Upper lobe of left lung (tissue), 6 donors: Measurements from ENCODE around the gene HSPA8. TPM values are rescaled to one million over a fixed set of nuclear protein-coding genes. Genes with fewer than 3 reads are reported as not detected.

Experiments used
- ATAC-seq, 2 donors: fragments of 200-7000 bp; cut with Tn5 transposase; one replicate each; pipeline ENCODE4 v1.9.1; 2022; ENCODE audit warnings: mild to moderate bottlenecking in 2 of 2, moderate library complexity in 2 of 2; ENCODE audit not compliant: low FRiP score in 2 of 2
- DNase-seq, 2 donors: peaks; one replicate each; pipeline ENCODE4 v3.0.0-alpha.2; 2019 to 2020
- H3K27ac ChIP-seq, 4 donors: fragments of 200-600 bp; sonication (generic); one replicate each; pipeline ENCODE4 v1.5.1; 2016 to 2019
- H3K27me3 ChIP-seq, 4 donors: fragments of 200-600 bp; sonication (generic); one replicate each; pipeline ENCODE4 v1.5.1; 2017 to 2019
- H3K36me3 ChIP-seq, 4 donors: fragments of 200-600 bp; sonication (generic); one replicate each; pipeline ENCODE4 v1.5.1; 2016 to 2019
- H3K4me1 ChIP-seq, 4 donors: fragments of 200-600 bp; sonication (generic); one replicate each; pipeline ENCODE4 v1.5.1; 2018 to 2019
- H3K4me3 ChIP-seq, 4 donors: fragments of 200-600 bp; sonication (generic); one replicate each; pipeline ENCODE4 v1.5.1; 2017 to 2019; ENCODE audit warnings: mild to moderate bottlenecking in 2 of 4, moderate library complexity in 1 of 4
- H3K9me3 ChIP-seq, 4 donors: fragments of 200-600 bp; sonication (generic); one replicate each; pipeline ENCODE4 v1.5.1; 2018 to 2019
- CTCF ChIP-seq, 6 experiments: fragments of 450-650 bp in 4 of 6; fragments of 200-600 bp in 2 of 6; sonication (generic) in 2 of 6; IDR thresholded peaks; one replicate each; pipeline ENCODE4 v1.5.1; 2016 to 2019; ENCODE audit warnings: antibody characterized with exemption in 6 of 6
- EP300 ChIP-seq, 4 donors: sonication (generic); formaldehyde crosslinking; IDR thresholded peaks; one replicate each; pipeline ENCODE4 v1.5.1; 2017; ENCODE audit warnings: antibody characterized with exemption in 4 of 4, control low read depth in 2 of 4
- POLR2A ChIP-seq, 4 donors: fragments of 450-650 bp; IDR thresholded peaks; one replicate each; pipeline ENCODE4 v1.5.1; 2016 to 2017; ENCODE audit warnings: antibody characterized with exemption in 4 of 4, mild to moderate bottlenecking in 2 of 4
- POLR2AphosphoS5 ChIP-seq, 2 donors: sonication (generic); formaldehyde crosslinking; IDR thresholded peaks; one replicate each; pipeline ENCODE4 v1.5.1; 2017; ENCODE audit warnings: antibody characterized with exemption in 2 of 2
- WGBS, 2 donors: methylation state at CpG; one replicate each; pipeline ENCODE4 v1.1.5; 2017 to 2018; 5-methylcytosine and 5-hydroxymethylcytosine counted together
- total RNA-seq, 6 donors: library from RNA; depleted of rRNA in 4 of 6; stranded (reverse); fragments of >200 nt in 4 of 6; gene quantifications; one replicate each; pipeline versions ENCODE4 v1.1.0 to v1.2.1, GENCODE V29; 2016 to 2021
- donor health status: DM: no; HTN: no; CAD: no; lungs with moderate emphysema.
- donor health status: DM: no; HTN: yes; CAD: no; lungs with severe emphysema.

HSPA8 gene
- total RNA-seq, 6 donors from 2014 or later, result 261 to 942 (median 659) TPM

- H3K27ac ChIP-seq, result no peak overlapping the region
- TF ChIP-seq CTCF (IDR thresholded peaks at IDR 0.05), result no peak
- no peak for TF ChIP-seq POLR2AphosphoS5 (IDR thresholded peaks at IDR 0.05)
- no peak for ATAC-seq
- H3K4me3 ChIP-seq, result no peak overlapping the region
- H3K9me3 ChIP-seq, result no peaks in the 10 kb centered on the region
- peaks cover 38 to 68% (median 56%) of the 10 kb centered on the region in 4 donors for H3K36me3 ChIP-seq
- H3K4me1 ChIP-seq, result peaks cover 36 to 55% (median 48%) of the 10 kb centered on the region in 4 donors
- 72 to 75% methylated on average over 6 of the region's 6 CpGs for WGBS, 2 donors
- no peak for DNase-seq
- no peaks in the 10 kb centered on the region for H3K27me3 ChIP-seq
Observed at GRCh38 chr11:123055191-123055901, 6.6 kb downstream of the HSPA8 start.

- H3K36me3 ChIP-seq, result peaks cover 30 to 60% (median 48%) of the 10 kb centered on the region in 4 donors
- H3K9me3 ChIP-seq, result no peaks in the 10 kb centered on the region
- TF ChIP-seq POLR2A (IDR thresholded peaks at IDR 0.05), result no peak
- no peak for TF ChIP-seq POLR2AphosphoS5 (IDR thresholded peaks at IDR 0.05)
- TF ChIP-seq CTCF (IDR thresholded peaks at IDR 0.05), result peak; percentile 58 to 78 (median 64)
- WGBS, 2 donors, result 29 to 35% methylated on average over 9 to 11 of the region's 11 CpGs
- no peak overlapping the region for H3K4me3 ChIP-seq
- no peak overlapping the region for H3K27ac ChIP-seq
- ATAC-seq (peak in 1 of 2 donors; percentile 90), DNase-seq (no peak)
- no peaks in the 10 kb centered on the region for H3K27me3 ChIP-seq
- peaks cover 27 to 47% (median 39%) of the 10 kb centered on the region in 4 donors for H3K4me1 ChIP-seq
Observed at GRCh38 chr11:123054301-123055065, 7.5 kb downstream of the HSPA8 start.

GRCh38 chr11:123052901-123053721 lies 8.8 kb downstream of the HSPA8 start:
- 86 to 91% methylated on average over 5 of the region's 5 CpGs for WGBS, 2 donors
- Histone ChIP-seq H3K4me1 (peaks cover 14 to 33% (median 26%) of the 10 kb centered on the region in 4 donors), H3K9me3 (no peaks in the 10 kb centered on the region), H3K36me3 (peaks cover 16 to 46% (median 35%) of the 10 kb centered on the region in 4 donors), H3K27ac (no peak overlapping the region), H3K27me3 (no peaks in the 10 kb centered on the region), H3K4me3 (no peak overlapping the region)
- DNase-seq, result no peak
- no peak for ATAC-seq
- TF ChIP-seq CTCF (IDR thresholded peaks at IDR 0.05) (no peak), POLR2A (IDR thresholded peaks at IDR 0.05) (no peak), EP300 (IDR thresholded peaks at IDR 0.05) (no peak), POLR2AphosphoS5 (IDR thresholded peaks at IDR 0.05) (no peak)

- Histone ChIP-seq H3K27me3 (no peaks in the 10 kb centered on the region), H3K4me1 (peaks cover 4 to 25% (median 11%) of the 10 kb centered on the region in 4 donors), H3K4me3 (no peak overlapping the region), H3K9me3 (no peaks in the 10 kb centered on the region), H3K27ac (no peak overlapping the region), H3K36me3 (peaks cover 9 to 31% (median 21%) of the 10 kb centered on the region in 4 donors)
- WGBS, 2 donors, result 88 to 98% methylated on average over 4 of the region's 4 CpGs
- DNase-seq, result no peak
- ATAC-seq, result no peak
- no peak for TF ChIP-seq POLR2AphosphoS5 (IDR thresholded peaks at IDR 0.05)
- TF ChIP-seq POLR2A (IDR thresholded peaks at IDR 0.05), result no peak
- TF ChIP-seq CTCF (IDR thresholded peaks at IDR 0.05), result no peak
- TF ChIP-seq EP300 (IDR thresholded peaks at IDR 0.05), result no peak
Observed at GRCh38 chr11:123051634-123052033, 10.3 kb downstream of the HSPA8 start.
